ENCODE data around the gene DSCAM. TPM values are rescaled to one million over a fixed set of nuclear protein-coding genes. Genes with fewer than 3 reads are reported as not detected.

DSCAM gene
- total RNA-seq, 3 donors from 2014 or later (not counting 1 experiment from before 2014, with no cell fraction given) = not detected

GRCh38 chr21:40788635-40789034 lies 58.3 kb downstream of the DSCAM start:
- no peak for DNase-seq
- Histone ChIP-seq H3K4me1 (ENCODE audit: control insufficient read depth, insufficient read depth, low read length) (no peaks in the 10 kb centered on the region), H3K27me3 (ENCODE audit: control insufficient read depth, insufficient read depth, low read length) (no peaks in the 10 kb centered on the region), H3K36me3 (ENCODE audit: control insufficient read depth, insufficient read depth, low read length) (no peaks in the 10 kb centered on the region), H3K9me3 (ENCODE audit: control insufficient read depth, insufficient read depth, low read length) (no peaks in the 10 kb centered on the region), H3K4me3 (ENCODE audit: low read length) (no peak overlapping the region), H3K27ac (ENCODE audit: low read length) (no peak overlapping the region)
- Mint-ChIP-seq H3K27ac (no peak overlapping the region), H3K9me3 (peaks cover 0 to 7% of the 10 kb centered on the region in 2 donors), H3K27me3 (ENCODE audit: low read depth in 2 of 2) (no peaks in the 10 kb centered on the region), H3K4me3 (no peak overlapping the region), H3K4me1 (no peaks in the 10 kb centered on the region), H3K36me3 (no peaks in the 10 kb centered on the region)
- intact Hi-C loops (cut with micrococcal nuclease) = no loop called here
- 94% methylated on average over 2 of the region's 3 CpGs for WGBS (ENCODE audit: insufficient coverage)
- no peak for ATAC-seq
- TF ChIP-seq CTCF (IDR thresholded peaks at IDR 0.05) = no peak

DNA sequence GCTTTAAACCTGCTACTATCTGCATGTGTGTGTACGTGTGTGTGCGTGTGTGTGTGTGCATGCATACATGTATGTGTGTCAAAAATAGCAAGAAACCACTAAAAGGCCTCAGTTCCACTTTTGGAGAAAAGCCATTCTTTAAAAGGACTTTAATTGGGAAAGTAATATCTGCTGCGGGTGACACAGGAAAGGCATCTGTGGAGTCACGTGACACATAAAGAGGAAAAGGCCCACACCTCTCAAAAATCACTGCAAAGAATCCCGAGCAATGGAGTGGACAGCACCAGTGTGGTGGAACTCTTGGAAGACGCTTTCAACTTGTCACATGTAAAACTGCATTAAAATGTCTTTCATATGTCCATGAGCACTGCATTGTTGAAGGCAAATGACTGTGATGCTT lies 63.6 kb downstream of the DSCAM start:
- Histone ChIP-seq H3K36me3 (ENCODE audit: control insufficient read depth, insufficient read depth, low read length) (no peaks in the 10 kb centered on the region), H3K4me3 (ENCODE audit: low read length) (no peak overlapping the region), H3K4me1 (ENCODE audit: control insufficient read depth, insufficient read depth, low read length) (no peaks in the 10 kb centered on the region), H3K27me3 (ENCODE audit: control insufficient read depth, insufficient read depth, low read length) (no peaks in the 10 kb centered on the region), H3K27ac (ENCODE audit: low read length) (no peak overlapping the region), H3K9me3 (ENCODE audit: control insufficient read depth, insufficient read depth, low read length) (no peaks in the 10 kb centered on the region)
- Mint-ChIP-seq H3K27me3 (ENCODE audit: low read depth in 2 of 2) (no peaks in the 10 kb centered on the region), H3K36me3 (no peaks in the 10 kb centered on the region), H3K4me1 (no peaks in the 10 kb centered on the region), H3K4me3 (no peak overlapping the region), H3K9me3 (no peaks in the 10 kb centered on the region), H3K27ac (no peak overlapping the region)
- TF ChIP-seq CTCF (IDR thresholded peaks at IDR 0.05) = no peak
- ATAC-seq (no peak), DNase-seq (no peak)
- intact Hi-C loops (cut with micrococcal nuclease) = no loop called here
- WGBS (ENCODE audit: insufficient coverage) = 80% methylated on average over 6 of the region's 6 CpGs

DNA sequence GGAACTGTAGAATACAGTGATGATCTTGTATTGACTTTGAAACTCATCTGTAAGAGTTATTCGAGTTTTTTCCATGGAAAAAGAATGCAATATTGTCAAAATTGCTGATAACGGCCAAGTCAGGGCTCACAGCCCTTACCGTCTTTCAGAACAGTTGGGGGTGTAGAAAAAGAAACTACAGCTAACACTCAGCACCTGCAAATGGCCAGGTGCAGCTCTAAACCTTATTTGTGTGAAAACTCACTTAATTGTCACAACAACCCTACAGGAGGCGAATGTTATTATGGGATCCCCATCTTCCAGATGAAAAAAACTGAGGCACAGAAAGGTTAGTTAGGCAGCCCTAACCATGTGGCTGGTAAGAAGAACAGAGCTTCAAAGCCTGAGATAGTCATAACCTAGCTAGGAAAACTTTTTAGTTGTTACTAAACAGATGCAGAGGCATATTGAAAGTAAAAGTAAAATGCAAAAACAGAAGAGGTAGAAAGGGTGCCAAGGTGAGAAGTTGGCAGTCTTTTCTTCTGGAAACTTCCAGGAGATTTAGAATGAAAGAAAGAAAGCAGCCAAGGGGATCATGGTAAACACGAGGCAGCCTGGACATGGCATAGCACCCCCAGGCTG lies 76.4 kb downstream of the DSCAM start:
- H3K27ac Mint-ChIP-seq = no peak overlapping the region
- H3K4me1 ChIP-seq (ENCODE audit: control insufficient read depth, insufficient read depth, low read length) = no peaks in the 10 kb centered on the region
- H3K4me1 Mint-ChIP-seq = no peaks in the 10 kb centered on the region
- H3K27ac ChIP-seq (ENCODE audit: low read length) = no peak overlapping the region
- H3K9me3 Mint-ChIP-seq = peaks cover 4 to 6% of the 10 kb centered on the region in 2 donors
- no peaks in the 10 kb centered on the region for H3K36me3 ChIP-seq (ENCODE audit: control insufficient read depth, insufficient read depth, low read length)
- DNase-seq (no peak), ATAC-seq (no peak)
- H3K9me3 ChIP-seq (ENCODE audit: control insufficient read depth, insufficient read depth, low read length) = peaks cover 7% of the 10 kb centered on the region
- TF ChIP-seq CTCF (IDR thresholded peaks at IDR 0.05) = no peak
- H3K36me3 Mint-ChIP-seq = no peaks in the 10 kb centered on the region
- H3K27me3 Mint-ChIP-seq (ENCODE audit: low read depth in 2 of 2) = no peaks in the 10 kb centered on the region
- no peaks in the 10 kb centered on the region for H3K27me3 ChIP-seq (ENCODE audit: control insufficient read depth, insufficient read depth, low read length)
- H3K4me3 Mint-ChIP-seq = no peak overlapping the region
- WGBS (ENCODE audit: insufficient coverage) = 81% methylated on average over 5 of the region's 5 CpGs
- no peak overlapping the region for H3K4me3 ChIP-seq (ENCODE audit: low read length)
- intact Hi-C loops (cut with micrococcal nuclease) = no loop called here

DNA sequence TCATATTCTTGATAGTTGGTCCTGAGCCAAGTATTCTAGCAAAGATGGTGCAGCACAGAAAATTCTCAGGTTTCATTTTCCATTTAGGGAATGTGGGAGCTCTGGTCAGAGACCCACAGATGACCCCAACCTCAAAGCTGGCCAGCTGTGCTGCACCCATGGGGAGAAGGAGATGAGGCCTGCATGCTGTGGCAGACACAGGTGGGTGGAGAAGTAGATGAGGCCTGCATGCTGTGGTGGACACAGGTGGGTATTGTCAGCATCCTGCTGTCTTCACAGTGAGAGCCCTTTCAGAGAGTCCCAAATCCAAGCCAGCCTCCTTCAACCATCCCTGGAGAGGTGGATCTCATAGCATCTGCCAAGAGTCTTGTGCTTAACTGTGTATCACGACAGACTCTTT lies 77.7 kb downstream of the DSCAM start:
- H3K36me3 Mint-ChIP-seq = no peaks in the 10 kb centered on the region
- H3K27me3 Mint-ChIP-seq (ENCODE audit: low read depth in 2 of 2) = no peaks in the 10 kb centered on the region
- H3K27me3 ChIP-seq (ENCODE audit: control insufficient read depth, insufficient read depth, low read length) = no peaks in the 10 kb centered on the region
- H3K27ac Mint-ChIP-seq = no peak overlapping the region
- H3K27ac ChIP-seq (ENCODE audit: low read length) = no peak overlapping the region
- no peaks in the 10 kb centered on the region for H3K36me3 ChIP-seq (ENCODE audit: control insufficient read depth, insufficient read depth, low read length)
- intact Hi-C loops (cut with micrococcal nuclease) = no loop called here
- H3K9me3 ChIP-seq (ENCODE audit: control insufficient read depth, insufficient read depth, low read length) = peaks cover 7% of the 10 kb centered on the region
- H3K4me1 Mint-ChIP-seq = no peaks in the 10 kb centered on the region
- H3K4me1 ChIP-seq (ENCODE audit: control insufficient read depth, insufficient read depth, low read length) = no peaks in the 10 kb centered on the region
- H3K4me3 Mint-ChIP-seq = no peak overlapping the region
- TF ChIP-seq CTCF (IDR thresholded peaks at IDR 0.05) = no peak
- ATAC-seq = no peak
- DNase-seq = no peak
- whole genome bisulfite sequencing (ENCODE audit: insufficient coverage) = 90% methylated on average over 1 of the region's 1 CpG
- no peak overlapping the region for H3K4me3 ChIP-seq (ENCODE audit: low read length)
- H3K9me3 Mint-ChIP-seq = peaks cover 6 to 9% of the 10 kb centered on the region in 2 donors

Measured in natural killer cell (primary cell).